ENCODE measurements around the gene LINC00632. TPM values are rescaled to one million over a fixed set of nuclear protein-coding genes. Genes with fewer than 3 reads are reported as not detected.

The LINC00632 gene
- total RNA-seq, 2 experiments from 2014 or later, result 4.8 TPM; not detected in 1

GRCh38 chrX:140799216-140799615 is 89.7 kb downstream of the LINC00632 start:
- no peak for DNase-seq
- Mint-ChIP-seq H3K4me3 (no peak overlapping the region), H3K36me3 (no peaks in the 10 kb centered on the region), H3K27ac (no peak overlapping the region), H3K9me3 (ENCODE audit: low read depth) (no peaks in the 10 kb centered on the region), H3K27me3 (no peaks in the 10 kb centered on the region), H3K4me1 (no peaks in the 10 kb centered on the region)
- CTCF ChIA-PET, result no interaction called here
- no peak for ATAC-seq

GRCh38 chrX:140804292-140804691 is 94.7 kb downstream of the LINC00632 start:
- Mint-ChIP-seq H3K4me3 (no peak overlapping the region), H3K9me3 (ENCODE audit: low read depth) (peaks cover 3% of the 10 kb centered on the region), H3K27me3 (no peaks in the 10 kb centered on the region), H3K4me1 (no peaks in the 10 kb centered on the region), H3K27ac (no peak overlapping the region), H3K36me3 (no peaks in the 10 kb centered on the region)
- ATAC-seq, result no peak
- CTCF ChIA-PET, result no interaction called here
- no peak for DNase-seq

- Mint-ChIP-seq H3K4me3 (no peak overlapping the region), H3K36me3 (no peaks in the 10 kb centered on the region), H3K9me3 (ENCODE audit: low read depth) (no peaks in the 10 kb centered on the region), H3K27ac (no peak overlapping the region), H3K27me3 (no peaks in the 10 kb centered on the region), H3K4me1 (no peaks in the 10 kb centered on the region)
- no peak for DNase-seq
- CTCF ChIA-PET, result no interaction called here
- ATAC-seq, result no peak
Measured at GRCh38 chrX:140815868-140816267, 106.3 kb downstream of the LINC00632 start.

GRCh38 chrX:140817943-140818342 is 108.4 kb downstream of the LINC00632 start:
- Mint-ChIP-seq H3K27ac (no peak overlapping the region), H3K4me3 (no peak overlapping the region), H3K4me1 (no peaks in the 10 kb centered on the region), H3K36me3 (no peaks in the 10 kb centered on the region), H3K27me3 (no peaks in the 10 kb centered on the region), H3K9me3 (ENCODE audit: low read depth) (no peaks in the 10 kb centered on the region)
- ATAC-seq (no peak), DNase-seq (no peak)
- CTCF ChIA-PET, result no interaction called here

GRCh38 chrX:140821280-140821679 is 111.7 kb downstream of the LINC00632 start:
- Mint-ChIP-seq H3K9me3 (ENCODE audit: low read depth) (no peaks in the 10 kb centered on the region), H3K4me3 (no peak overlapping the region), H3K27ac (no peak overlapping the region), H3K4me1 (no peaks in the 10 kb centered on the region), H3K27me3 (no peaks in the 10 kb centered on the region), H3K36me3 (no peaks in the 10 kb centered on the region)
- CTCF ChIA-PET, result no interaction called here
- DNase-seq (no peak), ATAC-seq (no peak)

GRCh38 chrX:140822184-140822583 is 112.6 kb downstream of the LINC00632 start:
- ATAC-seq, result no peak
- CTCF ChIA-PET, result no interaction called here

GRCh38 chrX:140822861-140823260 is 113.3 kb downstream of the LINC00632 start:
- Mint-ChIP-seq H3K36me3 (no peaks in the 10 kb centered on the region), H3K27me3 (no peaks in the 10 kb centered on the region), H3K27ac (no peak overlapping the region), H3K9me3 (ENCODE audit: low read depth) (no peaks in the 10 kb centered on the region), H3K4me1 (no peaks in the 10 kb centered on the region), H3K4me3 (no peak overlapping the region)
- CTCF ChIA-PET, result no interaction called here
- no peak for ATAC-seq
- no peak for DNase-seq

More at GRCh38 chrX:140822184-140822583, 112.6 kb downstream of the LINC00632 start:
- Mint-ChIP-seq H3K4me3 (no peak overlapping the region), H3K36me3 (no peaks in the 10 kb centered on the region), H3K4me1 (no peaks in the 10 kb centered on the region), H3K27ac (no peak overlapping the region), H3K27me3 (no peaks in the 10 kb centered on the region), H3K9me3 (ENCODE audit: low read depth) (no peaks in the 10 kb centered on the region)
- DNase-seq, result no peak

GRCh38 chrX:140836874-140837273 is 127.3 kb downstream of the LINC00632 start:
- H3K36me3 Mint-ChIP-seq, result no peaks in the 10 kb centered on the region
- DNase-seq, result no peak
- no peak overlapping the region for H3K4me3 Mint-ChIP-seq
- CTCF ChIA-PET, result no interaction called here
- peaks cover 2% of the 10 kb centered on the region for H3K9me3 Mint-ChIP-seq (ENCODE audit: low read depth)
- H3K27ac Mint-ChIP-seq, result no peak overlapping the region
- H3K4me1 Mint-ChIP-seq, result no peaks in the 10 kb centered on the region
- ATAC-seq, result no peak
- no peaks in the 10 kb centered on the region for H3K27me3 Mint-ChIP-seq

Other genes starting within 250 kb of the LINC00632 start
- gene SOX3, start 204.7 kb upstream of the LINC00632 start, total RNA-seq, result not detected